ENCODE results near the gene FBXO24.
"Not testable (repeated sequence)": the region's sequence is repeated elsewhere in the genome, so short reads cannot be mapped to it uniquely, and the experiment has no call there.

FBXO24 gene, protein sequence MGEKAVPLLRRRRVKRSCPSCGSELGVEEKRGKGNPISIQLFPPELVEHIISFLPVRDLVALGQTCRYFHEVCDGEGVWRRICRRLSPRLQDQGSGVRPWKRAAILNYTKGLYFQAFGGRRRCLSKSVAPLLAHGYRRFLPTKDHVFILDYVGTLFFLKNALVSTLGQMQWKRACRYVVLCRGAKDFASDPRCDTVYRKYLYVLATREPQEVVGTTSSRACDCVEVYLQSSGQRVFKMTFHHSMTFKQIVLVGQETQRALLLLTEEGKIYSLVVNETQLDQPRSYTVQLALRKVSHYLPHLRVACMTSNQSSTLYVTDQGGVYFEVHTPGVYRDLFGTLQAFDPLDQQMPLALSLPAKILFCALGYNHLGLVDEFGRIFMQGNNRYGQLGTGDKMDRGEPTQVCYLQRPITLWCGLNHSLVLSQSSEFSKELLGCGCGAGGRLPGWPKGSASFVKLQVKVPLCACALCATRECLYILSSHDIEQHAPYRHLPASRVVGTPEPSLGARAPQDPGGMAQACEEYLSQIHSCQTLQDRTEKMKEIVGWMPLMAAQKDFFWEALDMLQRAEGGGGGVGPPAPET

DNA sequence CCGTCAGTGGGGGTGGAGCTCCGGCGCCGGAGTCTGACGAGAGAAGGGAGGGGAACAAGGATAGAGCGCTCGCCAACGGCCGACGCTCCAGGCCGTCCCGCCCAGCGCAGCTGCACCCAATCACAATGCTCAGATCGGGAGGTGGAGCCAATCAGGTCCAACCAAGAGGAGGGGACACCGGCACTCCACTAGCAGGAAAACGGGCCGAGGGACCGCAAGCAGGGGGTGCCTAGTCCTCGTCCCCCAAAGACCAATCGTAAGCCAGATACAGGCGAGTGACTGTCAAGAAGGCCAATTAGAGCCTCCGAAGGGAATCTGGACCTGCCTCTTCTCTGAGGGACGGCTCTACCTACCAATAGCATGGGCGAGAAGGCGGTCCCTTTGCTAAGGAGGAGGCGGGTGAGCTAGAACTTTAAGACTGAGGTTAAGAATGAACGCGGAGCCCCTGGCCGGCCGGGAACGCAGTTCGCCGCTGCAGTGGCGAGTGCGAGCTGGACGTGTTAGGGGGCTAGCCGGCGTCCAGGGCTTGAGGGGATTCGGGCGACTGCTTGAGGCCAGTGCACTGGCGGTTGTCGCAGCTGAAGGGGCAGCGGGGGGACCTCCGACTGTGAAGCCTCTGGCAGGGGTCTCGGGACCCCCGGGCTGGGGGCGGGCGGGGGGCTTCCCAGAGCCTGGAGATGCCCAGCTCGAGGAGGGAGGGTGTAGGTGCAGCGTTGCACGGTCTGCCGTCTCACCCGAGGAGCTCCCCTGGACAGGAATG lies at the start of gene FBXO24:
FBXO24 (plus strand) TSS at position 63 of the 760 bp plus-strand sequence; CDS start at position 361, 298 bp downstream.
- peak; percentile 100 for DNase-seq

DNA sequence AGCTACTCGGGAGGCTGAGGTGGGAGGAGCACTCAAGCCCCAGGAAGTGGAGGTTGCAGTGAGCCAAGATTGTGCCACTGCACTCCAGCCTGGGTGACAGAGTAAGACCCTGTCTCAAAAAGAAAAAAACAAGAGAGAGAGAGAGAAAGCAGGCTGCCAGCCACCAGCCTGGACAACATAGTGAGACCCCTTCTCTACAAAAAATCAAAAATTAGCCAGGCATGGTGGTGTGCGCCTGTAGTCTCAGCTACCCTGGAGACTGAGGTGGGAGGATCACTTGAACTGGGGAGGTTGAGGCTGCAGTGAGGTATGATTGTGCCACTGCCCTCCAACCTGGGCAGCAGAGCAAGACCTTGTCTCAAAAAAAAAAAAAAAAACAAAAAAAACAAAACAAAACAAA lies 49.4 kb upstream of the FBXO24 start:
- not testable (repeated sequence) for DNase-seq

DNA sequence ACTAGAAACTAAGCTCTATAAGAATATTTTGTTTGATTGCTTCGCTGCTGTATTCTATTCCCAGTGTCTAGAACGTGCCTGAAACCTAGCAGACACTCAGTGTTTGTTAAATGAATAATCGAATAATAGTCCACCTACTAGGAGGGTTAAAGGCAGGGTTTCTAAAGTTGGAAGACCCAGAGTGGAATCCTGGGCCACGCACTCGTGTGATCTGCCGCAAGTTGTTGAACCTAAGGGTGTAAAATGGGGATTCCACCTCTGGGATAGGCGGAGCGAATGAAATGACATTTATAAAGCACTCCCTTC lies 47.8 kb upstream of the FBXO24 start:
- no peak for DNase-seq

DNA sequence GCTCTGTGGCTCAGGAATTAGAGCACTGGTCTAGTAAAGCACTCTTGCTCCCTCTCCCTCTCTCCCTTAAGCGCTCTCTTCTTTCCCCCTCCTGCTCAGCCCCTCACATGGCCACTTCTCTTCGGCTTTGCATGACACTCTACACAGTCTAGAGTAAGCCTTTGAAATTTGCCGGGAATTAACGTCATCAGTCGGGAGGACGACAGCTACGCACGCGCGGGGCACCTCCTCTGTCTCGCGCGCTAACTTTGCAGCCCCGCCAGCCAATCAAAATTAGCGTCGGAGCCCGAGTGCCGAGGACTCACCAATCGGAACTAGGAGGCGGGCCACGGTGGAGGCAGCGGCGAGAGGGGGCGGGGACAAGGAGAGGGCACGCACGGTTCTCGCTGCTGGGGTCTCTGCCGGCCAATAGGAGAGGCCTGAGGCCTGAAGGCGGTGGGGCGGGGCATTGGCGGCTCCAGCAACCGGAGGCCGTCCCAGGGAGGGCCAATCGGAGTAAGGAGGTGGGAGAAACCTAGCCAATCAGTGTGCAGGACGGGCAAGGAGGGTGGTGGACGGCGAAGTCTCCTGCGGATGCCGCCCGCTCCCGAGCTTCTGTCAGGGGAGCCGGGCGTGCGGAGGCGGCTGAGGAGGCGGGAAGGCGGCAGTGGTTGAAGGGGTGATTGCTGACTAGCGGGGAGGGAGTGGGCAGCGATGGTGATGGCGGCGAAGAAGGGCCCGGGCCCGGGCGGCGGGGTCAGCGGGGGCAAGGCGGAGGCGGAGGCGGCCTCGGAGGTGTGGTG lies 47.3 kb upstream of the FBXO24 start, which contains the start of gene AGFG2:
AGFG2 (plus strand) TSS at position 550 of the 782 bp plus-strand sequence; CDS start at position 694, 144 bp downstream.
- peak; percentile 100 for DNase-seq

DNA sequence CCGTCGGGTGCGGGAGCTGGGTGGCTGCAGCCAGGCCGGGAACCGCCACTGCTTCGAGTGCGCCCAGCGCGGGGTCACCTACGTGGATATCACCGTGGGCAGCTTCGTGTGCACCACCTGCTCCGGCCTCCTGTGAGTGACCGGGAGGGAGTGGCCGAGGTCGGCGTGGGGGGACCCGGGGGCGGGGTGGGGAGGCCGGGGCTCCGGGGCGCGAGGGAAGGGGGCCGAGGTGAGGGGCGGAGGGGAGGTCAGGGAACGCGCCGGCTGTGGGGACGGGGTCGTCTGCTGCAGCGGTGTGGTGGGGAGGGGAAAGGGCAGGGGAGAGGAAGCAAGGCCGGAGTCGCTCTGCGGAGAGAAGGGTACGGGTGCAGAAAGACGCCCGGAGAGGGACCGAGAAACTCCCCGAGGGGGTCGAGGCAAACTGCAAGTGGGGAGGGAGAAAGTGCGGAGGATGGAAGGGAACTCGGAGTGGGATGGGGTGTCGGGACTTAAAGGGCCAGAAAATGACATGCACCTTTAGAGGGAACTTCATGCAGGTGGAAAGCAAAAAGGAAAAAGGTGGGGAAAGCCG lies 46.6 kb upstream of the FBXO24 start:
- no peak for DNase-seq

DNA sequence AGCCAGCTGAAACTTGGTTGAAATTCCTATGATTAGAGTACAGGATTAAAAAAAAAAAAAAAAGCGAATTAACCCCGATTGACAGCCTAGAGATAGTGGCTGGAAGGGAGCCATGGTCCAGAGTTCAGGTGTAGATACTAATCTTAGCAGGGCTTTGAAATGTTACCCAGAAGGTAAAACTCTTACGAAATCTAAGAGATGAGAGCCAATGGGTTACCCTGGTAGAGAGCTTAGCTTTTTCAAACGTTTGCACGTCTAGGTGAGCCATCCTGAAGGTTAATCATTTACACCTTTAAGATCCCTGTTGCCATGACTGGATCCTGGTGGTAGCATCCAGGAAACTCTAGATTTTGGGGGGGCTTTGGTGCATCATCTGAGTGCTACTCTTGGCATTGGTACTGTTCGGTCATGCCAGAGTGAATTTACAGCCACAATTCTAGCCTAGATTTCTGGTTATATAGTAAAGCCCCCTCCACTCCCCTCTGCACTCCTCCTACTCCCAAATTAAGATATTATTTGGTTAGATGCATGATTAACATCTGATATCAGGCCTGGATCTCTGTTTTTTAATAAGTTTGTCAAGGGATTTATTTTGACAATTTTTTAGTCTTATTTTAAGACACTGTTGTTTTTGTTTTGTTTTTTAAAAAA lies 45.9 kb upstream of the FBXO24 start:
- no peak for DNase-seq

DNA sequence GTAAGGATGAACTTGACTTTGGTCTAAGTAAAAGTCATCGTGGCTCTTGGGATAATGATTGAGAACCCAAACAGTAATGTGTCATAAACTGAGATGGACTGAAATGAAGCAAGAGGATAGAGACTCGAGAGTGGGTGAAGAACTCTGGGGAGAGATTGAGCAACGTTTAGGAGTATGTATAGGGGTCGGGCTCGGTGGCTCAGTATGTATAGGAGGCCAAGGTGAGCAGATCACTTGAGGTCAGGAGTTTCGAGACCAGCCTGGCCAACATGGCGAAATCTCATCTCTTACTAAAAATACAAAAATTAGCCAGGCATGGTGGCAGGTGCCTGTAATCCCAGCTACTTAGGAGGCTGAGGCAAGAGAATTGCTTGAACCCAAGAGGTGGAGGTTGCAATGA lies 44.8 kb upstream of the FBXO24 start:
- peak; percentile 36 for DNase-seq

DNA sequence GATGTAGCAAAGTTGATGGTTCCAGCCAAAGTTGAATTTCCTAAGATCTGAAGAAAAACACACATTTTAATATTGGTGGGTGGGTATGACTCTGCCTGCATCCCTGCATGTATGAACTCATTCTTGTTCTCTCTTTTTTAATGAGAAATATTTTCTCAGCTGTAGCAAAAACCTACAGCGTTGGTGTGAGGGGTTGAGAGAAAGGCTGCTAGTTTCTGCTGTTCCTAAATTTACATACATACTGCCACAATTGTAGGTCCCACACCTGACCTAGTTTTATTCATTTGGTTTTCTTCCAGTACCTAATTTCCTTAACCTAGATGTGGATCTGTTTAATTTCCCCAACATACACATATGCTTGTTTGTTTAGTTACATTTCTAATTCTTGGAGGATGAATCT lies 42.5 kb upstream of the FBXO24 start:
- no peak for DNase-seq

DNA sequence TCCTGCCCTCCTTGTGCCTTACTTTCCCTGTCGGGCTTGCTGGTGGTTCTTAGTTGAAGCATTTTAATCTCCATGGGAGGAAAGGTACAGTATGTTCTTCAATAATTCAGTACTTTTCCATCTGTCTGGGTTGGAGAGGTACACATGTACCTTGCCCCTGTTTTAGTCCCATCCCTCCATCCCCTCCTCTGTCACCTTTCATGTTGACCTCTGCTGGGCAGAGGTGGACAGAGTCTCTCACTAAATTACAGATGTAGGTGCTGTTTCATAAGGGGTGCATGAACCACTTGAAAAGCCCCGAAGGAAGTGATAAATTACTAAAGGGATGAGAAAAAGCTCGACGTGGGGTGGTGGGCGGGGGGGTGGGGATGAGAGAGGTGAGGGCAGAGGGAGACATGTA lies 41.7 kb upstream of the FBXO24 start:
- no peak for DNase-seq

DNA sequence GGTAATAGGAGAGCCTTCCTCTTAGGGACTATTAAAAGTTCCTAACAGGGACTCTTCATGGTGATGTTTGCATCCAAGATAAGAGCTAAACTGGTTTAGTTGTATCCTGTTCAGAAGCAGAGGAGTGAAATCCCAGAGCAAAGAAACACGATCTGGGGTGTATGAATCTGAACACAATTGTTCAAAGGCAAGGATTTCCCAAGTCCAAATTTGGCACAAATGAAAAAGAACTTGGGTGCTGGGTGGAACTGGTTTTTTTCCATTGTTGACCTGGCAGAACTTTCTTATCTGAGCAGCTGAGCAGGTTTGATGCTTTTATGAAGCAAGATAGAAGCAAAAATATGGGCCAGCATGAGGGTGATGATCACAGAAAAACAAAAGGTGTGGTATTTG lies 41.2 kb upstream of the FBXO24 start:
- no peak for DNase-seq

DNA sequence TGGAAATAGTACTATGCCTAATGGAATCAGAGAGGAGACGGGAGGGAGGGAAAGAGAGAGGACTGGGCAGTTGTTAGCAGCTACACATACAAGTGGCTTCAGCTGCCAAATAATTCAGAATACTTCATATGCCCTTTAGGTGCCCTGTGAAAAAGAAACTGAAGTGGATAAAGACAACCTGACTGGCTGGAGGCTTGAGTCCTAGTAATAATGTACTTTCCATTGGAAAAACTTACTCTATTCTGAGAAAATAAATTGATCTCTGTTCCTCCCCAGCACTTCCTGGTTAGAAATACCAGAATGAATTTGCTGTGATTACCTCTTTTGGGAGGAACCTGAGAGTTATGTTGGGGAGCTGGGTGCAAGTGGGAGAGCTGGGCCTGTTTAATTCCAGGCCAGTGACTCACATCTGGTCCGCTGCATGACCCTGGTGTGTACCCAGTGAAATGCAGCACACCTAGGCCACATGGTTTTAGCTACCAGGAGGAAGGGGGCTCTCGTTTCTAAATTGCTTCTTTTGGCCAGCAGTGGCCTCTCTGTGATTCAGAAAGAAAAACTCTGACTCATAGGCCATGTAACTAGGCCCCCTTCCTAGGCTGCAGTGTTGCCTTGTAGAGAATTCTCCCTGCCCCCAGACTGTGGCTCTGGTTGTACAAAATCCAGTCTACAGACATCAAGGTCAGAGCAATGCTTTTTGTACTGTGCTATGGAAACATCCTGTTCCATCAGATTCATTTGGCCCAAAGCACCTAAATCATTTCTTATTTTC lies 40.6 kb upstream of the FBXO24 start:
- DNase-seq: peak; percentile 53

DNA sequence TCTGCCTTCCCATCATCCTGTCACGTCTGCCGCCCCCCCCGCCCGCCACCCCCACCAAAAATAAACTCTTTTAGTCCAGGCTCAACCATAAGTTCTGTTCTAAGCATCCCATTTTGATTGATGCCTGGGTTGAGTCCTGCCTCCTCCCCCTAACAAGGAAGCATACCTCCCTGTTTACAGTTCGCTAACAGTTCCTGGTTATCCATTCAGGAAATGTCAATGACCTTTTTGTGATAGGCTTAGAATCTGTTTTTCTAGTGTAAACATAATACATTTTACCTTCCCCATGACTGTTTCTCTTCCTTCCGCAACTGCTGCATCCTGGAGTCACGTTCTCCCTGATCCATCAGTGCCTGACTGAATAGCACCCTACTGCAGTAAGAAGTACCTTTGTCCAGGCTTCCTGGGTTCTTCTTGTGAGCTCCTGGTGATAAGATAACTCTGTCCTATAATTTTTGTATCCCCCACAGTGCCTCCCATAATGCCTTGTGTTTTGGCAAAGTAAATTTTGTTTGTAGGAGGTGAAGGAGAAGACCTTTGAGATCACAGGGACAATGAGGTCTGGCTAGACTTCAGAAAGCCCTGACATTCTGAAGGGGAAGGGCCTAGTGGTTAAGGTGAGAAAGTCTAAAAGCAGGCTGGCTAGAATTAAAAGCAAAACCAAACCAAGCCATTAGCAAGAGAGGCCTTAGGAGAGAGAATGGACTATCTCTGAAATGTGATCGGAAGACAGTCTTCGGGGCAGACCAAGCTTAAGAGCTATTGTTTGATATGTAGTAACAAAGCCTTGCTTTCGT lies 39.8 kb upstream of the FBXO24 start:
- no peak for DNase-seq

DNA sequence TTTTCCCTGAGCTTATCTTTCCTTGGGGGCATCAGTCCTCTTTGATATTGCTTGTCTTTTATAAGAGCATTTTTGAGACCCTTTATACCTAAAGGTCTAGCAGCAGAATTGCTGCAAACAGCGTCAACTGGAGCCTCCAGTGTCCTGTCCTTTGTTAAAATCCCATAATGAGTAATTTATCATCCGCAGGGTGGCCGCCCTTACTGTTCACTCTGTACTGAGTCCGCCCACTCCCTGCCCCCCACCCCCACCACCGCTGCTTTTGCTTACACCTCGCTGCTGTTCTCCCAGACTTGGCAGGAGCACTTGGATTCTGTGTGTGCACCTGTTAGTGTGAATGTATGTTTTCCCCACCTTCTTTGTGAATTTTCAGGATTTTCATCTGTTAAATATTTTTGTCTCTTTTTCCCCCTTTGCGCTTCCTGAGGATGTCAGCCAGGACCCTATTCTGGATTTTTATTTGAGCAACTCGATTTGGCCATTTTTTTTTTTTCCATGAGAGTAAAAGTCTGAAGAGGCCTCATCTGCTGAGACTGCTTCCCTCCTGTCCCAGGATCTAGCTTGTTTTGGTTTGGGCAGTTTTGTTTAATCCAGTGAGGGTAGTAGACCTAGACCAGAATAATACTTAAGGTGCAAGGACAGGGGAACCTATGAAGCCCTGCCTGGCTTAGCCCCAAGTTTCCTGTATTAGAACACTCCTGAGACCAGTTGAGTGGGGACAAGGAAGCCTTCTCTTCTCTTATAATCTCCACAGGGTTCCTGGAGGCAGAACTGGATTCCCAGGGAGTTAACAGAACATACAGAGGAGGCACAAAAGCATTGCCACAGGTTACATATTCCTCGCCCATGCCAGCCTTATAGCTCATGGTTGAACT lies 39.0 kb upstream of the FBXO24 start:
- no peak for DNase-seq

DNA sequence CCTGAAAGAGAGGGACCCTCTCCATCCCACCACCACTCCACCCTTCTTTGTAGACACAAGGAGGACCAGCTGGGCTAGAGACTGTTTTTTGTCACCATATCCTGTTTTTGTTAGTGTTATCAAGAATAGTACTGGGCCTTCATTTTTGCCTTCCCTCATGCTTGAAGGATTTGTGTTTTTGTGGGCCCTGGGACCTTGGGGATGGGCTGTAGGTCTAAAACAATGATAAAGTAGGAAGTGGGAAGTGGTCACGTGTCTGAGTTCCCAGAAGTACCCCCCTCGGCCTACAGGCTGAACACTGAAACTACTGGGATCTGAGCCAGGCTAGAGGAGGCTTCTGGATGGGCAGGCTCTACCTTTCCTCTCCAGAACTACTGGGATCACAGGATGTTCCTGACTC lies 38.3 kb upstream of the FBXO24 start:
- peak; percentile 18 for DNase-seq

DNA sequence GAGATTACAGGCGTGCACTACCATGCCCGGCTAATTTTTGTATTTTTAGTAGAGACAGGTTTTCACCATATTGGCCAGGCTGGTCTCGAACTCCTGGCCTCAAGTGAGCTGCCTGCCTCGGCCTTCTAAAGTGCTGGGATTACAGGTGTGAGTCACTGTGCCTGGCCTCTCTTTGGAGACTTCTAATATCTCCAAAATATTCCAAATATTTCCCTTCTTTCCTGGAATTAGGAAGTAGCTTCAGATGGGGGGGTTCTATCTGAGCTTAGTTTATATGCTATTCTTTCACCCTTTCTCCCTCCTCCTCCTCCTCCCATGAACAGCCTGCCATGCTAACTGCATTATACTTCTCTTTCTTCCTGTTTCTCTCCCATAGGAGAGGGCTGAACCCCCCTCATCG lies 37.7 kb upstream of the FBXO24 start:
- not testable (repeated sequence) for DNase-seq

DNA sequence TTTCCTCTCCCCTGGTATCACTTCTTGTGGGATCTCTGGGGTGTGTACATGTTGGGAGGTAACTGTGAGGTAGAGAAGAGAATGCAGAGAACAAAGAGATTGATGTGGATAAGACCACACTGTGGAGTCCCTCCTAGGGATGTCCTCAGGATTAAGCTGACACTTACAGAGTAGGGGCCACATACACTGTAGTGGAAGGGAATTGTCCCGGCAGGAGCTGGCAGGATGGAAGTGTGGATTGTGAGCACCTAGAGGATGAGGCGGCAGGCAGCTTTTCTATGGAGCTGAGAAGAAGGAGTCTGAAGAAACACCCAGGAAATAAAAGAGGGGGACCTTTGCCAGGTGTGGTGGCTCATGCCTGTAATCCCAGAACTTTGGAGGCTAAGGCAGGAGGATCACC lies 33.6 kb upstream of the FBXO24 start:
- DNase-seq: no peak

DNA sequence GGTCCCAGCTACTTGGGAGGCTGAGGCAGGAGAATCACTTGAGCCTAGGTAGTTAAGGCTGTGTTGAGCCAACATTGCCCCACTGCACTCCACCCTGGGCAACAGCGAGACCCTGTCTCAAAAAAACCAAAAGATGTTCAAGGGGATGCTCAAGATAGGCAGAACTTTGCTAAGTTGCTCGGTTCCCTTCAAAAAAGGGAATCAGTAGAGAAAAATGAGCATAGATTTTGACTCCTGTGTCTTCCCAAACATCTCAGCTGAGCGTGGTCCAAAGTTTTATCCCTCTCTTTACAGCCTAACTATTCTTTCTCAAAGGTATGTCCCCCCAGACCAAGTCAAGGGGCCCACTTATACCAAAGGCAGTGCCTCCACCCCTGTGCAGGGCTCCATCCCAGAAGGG lies 33.1 kb upstream of the FBXO24 start:
- no peak for DNase-seq

DNA sequence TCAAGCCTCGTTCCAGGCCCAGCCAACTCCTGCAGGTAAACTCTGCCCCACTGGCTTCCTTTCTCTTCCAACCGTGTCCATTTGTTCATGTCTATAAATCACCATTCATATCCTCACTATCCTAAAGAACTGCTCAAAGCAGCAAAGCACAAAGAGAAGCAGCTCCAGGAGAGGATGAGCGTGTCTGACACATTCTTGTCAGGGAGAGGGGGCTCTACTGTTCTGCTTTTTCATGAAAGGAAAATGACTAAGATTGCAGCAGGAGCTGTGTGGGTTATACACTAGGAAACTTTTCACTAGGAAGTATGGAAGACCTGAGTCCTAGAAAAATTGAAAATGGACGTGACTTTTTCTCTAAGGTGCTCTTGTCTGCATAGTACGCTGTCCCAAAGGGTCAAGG lies 30.4 kb upstream of the FBXO24 start:
- peak; percentile 30 for DNase-seq

DNA sequence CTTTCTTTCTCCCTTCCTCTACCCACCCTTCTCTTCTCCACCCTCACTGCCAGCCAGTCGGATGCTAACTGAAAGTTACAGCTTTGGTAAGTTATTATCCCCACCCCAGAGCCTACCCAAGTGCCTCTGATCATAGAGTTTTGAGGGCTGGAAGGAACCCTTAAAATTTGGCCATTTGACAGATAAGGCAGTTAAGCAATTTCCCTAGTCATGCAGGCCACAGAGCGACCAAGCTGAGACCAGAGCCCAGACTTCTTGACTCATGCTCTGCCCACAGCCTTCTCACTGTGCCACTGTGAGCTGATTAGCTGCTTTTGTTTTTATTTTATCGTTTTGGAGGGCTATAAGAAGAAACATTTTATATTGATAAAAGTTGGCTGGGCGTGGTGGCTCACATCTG lies 29.6 kb upstream of the FBXO24 start:
- peak; percentile 70 for DNase-seq

DNA sequence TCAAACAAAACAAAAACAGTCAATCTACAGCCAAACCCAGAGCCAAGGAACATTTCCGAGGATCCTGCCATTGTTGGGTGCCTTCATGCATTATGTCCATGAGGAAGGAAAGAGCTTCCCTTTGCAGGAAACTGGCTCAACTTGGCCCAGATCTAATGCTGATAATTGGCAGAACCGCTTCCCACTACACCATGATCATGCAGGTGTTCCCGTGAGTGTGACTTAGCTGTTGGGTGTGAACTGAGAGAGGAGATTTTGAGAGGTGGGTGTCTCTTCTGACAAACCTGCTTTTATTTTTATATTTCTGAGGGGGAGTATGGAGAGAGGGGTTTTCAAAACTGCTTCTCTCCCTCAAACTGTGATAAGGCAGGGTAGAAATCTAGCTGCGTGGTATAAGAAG lies 27.0 kb upstream of the FBXO24 start:
- no peak for DNase-seq
